ENCODE results near the gene HOXB7.

Gene HOXB7

GRCh38 chr17:48608494-48608834 lies 2.4 kb downstream of the HOXB7 start:
- no peak for DNase-seq

DNA sequence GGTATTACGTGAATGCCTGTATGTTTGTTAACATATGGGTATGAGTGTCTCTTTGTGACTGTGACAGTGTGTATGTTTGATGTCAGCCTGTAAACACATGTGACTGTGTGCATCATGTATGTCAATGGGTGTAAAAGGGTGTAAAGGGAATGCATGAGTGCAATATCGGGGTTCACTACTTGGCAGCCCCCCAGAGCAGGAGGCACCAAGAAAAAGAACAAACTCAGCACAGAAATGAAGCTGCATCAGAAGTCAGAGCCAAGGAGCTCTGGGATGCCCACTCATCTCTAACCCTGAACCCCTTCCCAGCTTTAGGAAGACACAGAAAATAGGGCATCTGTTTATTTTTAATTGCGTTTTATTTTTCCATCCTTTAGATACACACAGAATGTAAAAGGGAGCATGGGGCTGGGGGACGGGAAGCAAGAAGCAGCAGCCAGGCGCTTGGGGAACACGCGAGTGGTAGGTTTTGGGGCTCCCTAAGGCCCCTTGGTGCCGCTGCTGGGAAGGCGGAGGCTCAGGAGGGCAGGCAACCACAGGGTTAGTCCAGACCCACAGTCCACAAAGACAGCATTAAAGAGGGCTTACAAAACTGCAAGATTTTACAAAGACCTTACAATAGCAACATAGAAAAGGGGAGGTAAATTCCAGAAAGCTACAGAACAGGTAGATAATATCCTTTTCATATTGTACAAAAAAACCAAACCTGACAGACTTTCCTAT lies 3.8 kb downstream of the HOXB7 start:
- no peak for DNase-seq

GRCh38 chr17:48605991-48606891 lies 4.6 kb downstream of the HOXB7 start:
- no peak for DNase-seq

- no peak for DNase-seq
Measured at GRCh38 chr17:48605409-48605919, 5.4 kb downstream of the HOXB7 start.

GRCh38 chr17:48604770-48605329 lies 6.0 kb downstream of the HOXB7 start, which contains the start of gene HOXB6:
Gene HOXB6, minus strand, starts transcription at chr17:48604986. Its CDS starts 6,836 bp downstream, at chr17:48598150.
- no peak for DNase-seq

GRCh38 chr17:48603959-48604769 lies 6.7 kb downstream of the HOXB7 start:
- DNase-seq = no peak

GRCh38 chr17:48601539-48602425 lies 9.0 kb downstream of the HOXB7 start:
- DNase-seq = no peak

DNA sequence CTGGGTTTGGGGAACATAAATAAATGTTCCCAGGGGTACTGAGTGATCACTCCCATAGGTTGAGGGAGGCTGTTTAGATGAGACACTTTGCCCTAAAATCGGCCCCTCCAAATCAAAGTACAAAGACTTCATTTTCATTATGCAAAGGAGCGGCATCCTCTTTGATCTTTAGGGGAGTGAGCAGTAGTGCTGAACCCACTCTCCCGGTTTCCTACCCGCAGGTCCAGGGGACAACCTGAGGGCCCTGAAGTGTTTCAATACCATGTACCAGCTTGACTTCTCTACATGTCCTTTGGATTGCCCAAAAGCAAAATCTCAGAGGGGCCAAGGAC lies 9.6 kb downstream of the HOXB7 start:
- DNase-seq = no peak

DNA sequence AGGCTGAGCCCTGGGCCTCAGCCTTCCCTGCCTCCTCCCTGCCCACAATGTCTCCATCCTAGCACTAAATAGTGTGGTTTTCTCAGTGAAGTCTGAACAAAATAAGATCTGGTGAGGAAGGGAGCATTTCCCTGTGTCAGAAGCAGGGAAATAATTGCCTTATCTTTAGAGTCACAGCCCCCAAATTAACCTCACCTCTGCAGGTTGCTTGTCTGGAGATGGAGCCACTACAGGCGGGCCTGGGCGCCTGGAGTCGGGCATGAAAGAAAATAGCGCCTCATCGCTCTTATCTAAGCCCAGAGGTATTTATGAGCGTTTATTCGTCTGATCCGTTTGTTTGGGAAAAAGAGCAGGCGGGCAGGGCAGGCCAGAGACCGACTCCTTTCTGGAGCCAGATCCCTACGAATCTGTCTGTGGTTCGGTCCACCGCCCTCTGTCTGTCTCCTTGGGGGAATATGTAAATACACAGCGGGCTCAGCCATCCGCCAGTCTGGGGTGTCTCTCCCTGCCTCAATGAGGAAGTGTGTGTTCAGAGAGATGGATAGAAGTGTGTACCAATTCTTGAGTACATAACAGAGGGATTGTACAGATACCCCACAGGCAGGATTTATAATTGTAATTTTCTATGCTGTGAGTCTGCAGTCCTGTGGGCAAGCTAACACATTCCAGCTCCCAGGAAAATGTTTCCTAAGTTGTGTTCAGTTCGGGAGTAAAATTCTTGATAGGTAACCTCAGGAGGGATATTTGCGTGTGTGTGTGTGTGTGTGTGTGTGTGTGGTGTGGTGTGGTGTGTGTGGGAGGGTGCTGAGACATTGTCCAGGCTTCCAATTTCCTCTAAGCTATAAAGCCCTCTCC lies 10.3 kb downstream of the HOXB7 start:
- DNase-seq = no peak

GRCh38 chr17:48599354-48599753 lies 11.5 kb downstream of the HOXB7 start:
- no peak for DNase-seq

GRCh38 chr17:48598736-48599135 lies 12.1 kb downstream of the HOXB7 start:
- no peak for DNase-seq

DNA sequence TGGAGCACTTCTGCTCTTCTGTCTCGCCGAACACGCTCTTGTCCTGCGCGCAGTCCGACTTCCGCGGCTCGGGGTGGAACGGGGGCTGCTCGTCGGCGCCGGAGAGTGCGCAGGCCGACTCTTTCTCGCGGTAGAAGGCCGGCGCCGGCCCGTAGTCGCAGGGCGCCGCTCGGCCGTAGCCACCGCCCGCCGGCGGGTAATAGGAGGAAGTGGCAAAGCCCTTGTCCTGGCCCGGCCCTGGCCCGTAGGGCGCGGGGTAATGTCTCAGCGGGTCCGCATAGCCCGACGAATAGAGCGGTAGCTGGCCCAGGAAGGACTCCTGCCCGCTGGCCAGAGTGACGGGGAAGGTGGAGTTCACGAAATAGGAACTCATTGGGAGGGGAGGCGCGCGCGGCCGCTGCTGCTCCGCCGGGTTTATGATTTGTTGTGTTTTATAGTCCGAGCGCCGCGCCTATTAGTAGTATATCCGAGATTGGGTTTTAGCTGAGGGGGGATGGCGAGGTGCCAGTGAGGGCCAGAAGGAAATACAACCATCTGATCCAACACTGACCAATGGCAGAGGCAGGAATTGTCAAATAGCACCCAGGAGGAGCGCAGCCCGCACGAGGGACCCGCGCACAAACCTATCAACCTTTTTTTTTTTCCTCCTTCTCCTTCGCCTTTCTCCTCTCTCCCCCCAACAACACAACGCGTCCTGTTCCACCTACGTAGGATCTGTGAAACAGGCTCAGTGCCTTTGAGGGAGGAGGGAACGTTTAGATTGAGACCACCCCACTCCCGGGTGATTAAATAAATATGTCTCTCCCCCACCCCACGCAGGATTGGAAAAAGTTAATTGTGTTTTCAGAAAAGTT lies 12.8 kb downstream of the HOXB7 start:
- no peak for DNase-seq

DNA sequence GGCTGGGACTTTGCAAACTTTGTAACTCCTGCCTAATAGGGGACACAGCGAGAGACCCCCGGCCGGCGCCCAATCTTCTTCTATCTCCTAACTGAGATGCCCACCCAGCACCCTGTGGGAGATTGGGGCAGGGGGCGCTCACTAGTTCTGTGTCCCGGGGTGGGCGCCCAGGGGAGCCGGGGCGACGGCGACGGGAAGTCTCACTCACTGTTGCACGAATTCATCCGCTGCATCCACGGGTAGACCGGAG lies 13.4 kb downstream of the HOXB7 start:
- no peak for DNase-seq

GRCh38 chr17:48596735-48597527 lies 13.9 kb downstream of the HOXB7 start:
- DNase-seq = no peak

DNA sequence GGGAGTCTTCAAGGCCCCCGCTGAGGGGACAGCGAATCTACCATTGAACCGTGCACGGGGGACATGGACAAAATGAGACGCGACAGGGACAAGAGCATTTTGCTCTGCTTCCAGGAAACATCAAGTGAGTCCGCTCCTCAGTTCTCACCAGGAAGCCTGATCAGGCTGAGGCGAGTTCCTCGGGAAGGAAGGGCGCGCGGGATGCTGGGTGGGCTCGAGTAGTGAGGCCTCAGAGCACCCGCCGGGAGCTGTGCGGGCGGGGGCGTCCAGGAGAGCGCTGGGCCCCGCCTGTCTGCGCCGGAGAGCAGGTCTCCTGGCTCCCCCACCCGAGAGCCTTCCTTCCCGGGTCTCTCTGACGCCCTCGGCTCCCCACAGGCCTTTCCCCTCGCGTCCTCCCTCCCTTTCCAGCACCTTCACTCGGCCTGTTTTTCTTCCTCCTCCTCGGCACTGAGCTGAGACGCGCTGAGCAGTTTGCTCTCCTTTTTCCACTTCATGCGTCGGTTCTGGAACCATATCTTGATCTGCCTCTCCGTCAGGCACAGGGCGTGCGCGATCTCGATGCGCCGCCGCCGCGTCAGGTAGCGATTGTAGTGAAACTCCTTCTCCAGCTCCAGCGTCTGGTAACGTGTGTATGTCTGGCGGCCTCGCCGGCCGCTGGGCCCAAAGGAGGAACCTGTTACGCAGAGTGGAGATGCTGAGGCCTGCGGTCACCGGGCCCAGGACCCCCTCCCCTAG lies 14.7 kb downstream of the HOXB7 start:
- no peak for DNase-seq

DNA sequence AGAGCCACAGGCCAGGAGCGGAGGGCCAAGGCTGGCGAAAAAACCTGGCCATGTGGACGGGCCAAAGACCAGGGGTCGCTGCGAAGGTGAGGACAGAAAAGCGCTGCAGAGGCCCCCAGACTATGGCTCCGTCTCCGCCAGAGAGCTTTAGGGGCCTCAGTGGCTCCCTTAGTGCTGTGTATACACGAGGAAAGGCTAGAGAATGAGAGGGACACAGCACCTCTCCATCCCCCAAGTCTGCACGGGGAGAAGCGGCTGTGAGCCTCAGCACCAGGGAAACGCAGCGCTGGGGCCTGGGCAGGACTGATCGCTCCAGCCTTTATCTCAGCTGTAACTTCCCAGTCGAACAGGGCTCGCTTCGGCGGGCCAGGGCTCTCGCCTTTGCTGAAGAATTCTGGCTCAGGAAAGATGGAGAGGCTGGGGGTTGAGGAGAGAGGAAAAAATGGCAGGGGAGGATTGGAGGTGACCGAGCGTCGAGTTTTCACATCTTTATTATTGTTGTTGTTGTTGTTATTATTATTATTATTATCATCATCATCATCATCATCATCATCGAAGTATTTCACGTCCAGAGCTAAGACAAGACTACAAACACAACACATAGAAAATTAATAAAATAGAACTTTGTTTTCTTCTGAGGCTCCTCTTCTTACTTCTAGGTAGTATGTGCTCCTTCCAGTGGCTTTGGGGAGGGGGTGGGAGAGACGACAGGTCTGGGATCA lies 15.4 kb downstream of the HOXB7 start:
- DNase-seq = no peak

DNA sequence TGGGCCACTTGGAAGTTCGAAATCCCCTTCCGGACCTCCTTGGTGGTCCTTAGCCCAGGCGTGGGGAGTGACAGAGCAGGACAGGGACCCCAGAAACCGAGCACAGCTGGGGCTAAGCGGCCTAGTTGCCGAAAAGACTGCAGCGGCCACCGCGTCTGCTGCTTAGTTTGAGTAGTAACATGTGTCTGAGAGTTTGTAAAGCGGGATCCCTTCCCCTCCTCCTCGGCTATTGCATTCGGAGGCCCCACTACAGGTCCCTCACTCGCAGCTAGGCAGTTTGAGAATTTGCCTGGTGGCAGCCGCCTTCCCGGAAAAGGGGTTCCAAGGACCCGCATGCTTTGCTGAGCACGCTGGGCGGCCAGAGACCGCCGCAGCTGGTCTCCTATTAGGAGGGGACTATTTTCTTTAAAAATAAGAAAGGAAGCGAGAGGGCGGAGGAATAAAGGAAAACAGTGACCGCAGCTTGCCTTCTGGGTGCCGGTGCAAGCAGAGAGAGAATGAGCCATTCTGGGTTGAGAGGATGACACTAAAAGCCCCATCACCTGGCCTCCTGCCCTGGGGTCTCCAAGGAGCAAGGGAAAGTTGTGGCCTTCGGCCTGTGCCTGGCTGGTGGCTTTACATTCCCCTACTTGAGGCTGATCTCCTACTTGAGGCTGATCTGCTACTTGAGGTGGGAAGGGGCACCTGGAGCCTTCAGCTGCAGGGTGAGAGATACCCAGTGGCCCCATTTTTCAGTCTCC lies 16.1 kb downstream of the HOXB7 start:
- no peak for DNase-seq

Measured in T-helper 9 cell (primary cell).